GM23338 (cell line): ENCODE results near the gene CLDN9.

ENCODE experiments used
- CREB1 ChIP-seq: fragments of 250-450 bp; sonication (Bioruptor Pico); IDR thresholded peaks from 2 replicates; pipeline ENCODE4 v1.5.0; 2020; ENCODE audit warnings: low read depth, mild to moderate bottlenecking, moderate library complexity
- CTCF ChIP-seq, 2 experiments: fragments of 200-600 bp in 1 of 2; sonication (generic) in 1 of 2; conservative IDR thresholded peaks; 2 replicates each; pipeline versions ENCODE4 v1.5.1 to v1.6.1; 2016 to 2017; ENCODE audit warnings: antibody characterized with exemption in 2 of 2, low read depth in 2 of 2, mild to moderate bottlenecking in 2 of 2, moderate library complexity in 1 of 2
- EZH2 ChIP-seq: fragments of 200-600 bp; sonication (generic); IDR thresholded peaks from one replicate; pipeline ENCODE4 v1.8.0; 2017; ENCODE audit warnings: antibody characterized with exemption, mild to moderate bottlenecking, low read depth; ENCODE audit not compliant: unreplicated experiment
- EZH2phosphoT487 ChIP-seq: fragments of 200-600 bp; sonication (generic); IDR thresholded peaks from one replicate; pipeline ENCODE4 v1.8.1; 2018; ENCODE audit warnings: antibody characterized with exemption; ENCODE audit not compliant: unreplicated experiment
- NANOG ChIP-seq: IDR thresholded peaks from 2 replicates; pipeline ENCODE4 v1.6.1; 2016; ENCODE audit warnings: antibody characterized with exemption, borderline replicate concordance
- POLR2AphosphoS5 ChIP-seq: IDR thresholded peaks from 2 replicates; pipeline ENCODE4 v1.6.1; 2016; ENCODE audit warnings: antibody characterized with exemption, low read depth
- REST ChIP-seq: IDR thresholded peaks from one replicate; pipeline ENCODE4 v1.6.1; 2018; ENCODE audit warnings: antibody characterized with exemption; ENCODE audit not compliant: unreplicated experiment

GRCh38 chr16:3030222-3031212, 17.8 kb downstream of the CLDN9 start:
- TF ChIP-seq CTCF (conservative IDR thresholded peaks at IDR 0.05; ENCODE audit: low read depth in 2 of 2) = no peak
- no peak for TF ChIP-seq NANOG
- TF ChIP-seq REST = no peak
- no peak for TF ChIP-seq EZH2phosphoT487
- TF ChIP-seq EZH2 = no peak
- TF ChIP-seq POLR2AphosphoS5 = no peak
- no peak for TF ChIP-seq CREB1 (CRISPR knock-in tag)
